GM18873 (cell line): Measurements from ENCODE around the gene HS3ST4.

Source experiments
- ATAC-seq: cut with Tn5 transposase; IDR thresholded peaks from one replicate; pipeline ENCODE4 v1.9.1; 2021; ENCODE audit warnings: mild to moderate bottlenecking, moderate library complexity, moderate number of reproducible peaks; ENCODE audit not compliant: unreplicated experiment, low FRiP score

Gene HS3ST4

DNA sequence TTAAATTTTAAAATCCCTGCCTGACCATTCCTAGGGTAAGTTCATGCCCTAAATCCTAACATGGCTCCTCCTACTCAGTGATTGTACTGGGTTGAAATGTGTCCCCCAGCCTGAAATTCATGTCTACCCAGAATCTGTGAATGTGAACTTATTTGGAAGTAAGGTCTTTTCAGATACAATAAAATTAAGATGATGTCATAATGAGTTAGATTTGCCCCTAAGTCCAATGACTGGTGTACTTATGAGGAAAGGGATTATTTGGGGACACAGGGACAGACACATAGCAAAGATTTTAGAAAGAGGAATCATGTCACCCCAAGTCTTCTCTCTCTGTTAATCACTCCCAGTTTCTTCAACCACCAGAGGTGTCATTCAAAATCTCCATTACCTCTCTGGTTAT, 185.3 kb downstream of the HS3ST4 start:
- no peak for ATAC-seq

DNA sequence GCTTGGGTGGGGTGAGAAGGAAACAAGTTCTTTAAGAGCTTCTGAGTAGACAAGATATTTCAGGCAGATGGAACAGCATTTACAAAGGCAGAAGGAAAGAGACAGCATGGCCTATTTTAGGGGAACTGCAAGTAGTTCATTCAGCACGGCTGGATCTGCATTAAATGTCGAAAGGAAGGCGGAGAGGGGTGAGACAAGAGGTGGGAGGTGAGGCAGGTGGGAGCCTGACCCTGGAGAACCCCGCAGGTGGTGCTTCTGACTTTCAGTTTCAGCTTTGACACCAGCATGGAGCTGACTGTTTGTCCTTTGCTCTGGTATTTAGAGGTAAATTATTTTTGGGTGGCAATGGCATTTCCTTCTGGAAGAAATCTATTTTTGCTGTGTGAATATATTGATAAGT, 194.8 kb downstream of the HS3ST4 start:
- ATAC-seq: no peak

DNA sequence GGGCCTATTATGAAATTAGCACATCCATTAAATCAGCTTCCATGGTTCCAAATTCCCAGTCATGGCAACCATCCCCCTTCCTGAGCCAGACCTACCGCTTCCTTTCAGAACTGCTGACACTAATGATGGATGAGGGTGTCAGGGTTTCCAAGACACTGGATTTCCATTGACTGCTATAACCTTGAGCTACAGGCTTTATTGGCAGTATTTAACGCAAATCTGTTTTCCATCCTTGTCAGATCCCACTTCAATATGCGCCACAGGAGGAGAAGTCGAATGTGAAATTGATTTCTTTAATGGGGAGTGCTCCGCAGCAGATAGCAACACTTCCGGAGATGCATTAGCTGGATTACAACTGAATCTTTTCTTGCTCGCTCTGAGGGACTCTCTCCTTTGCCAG, 197.1 kb downstream of the HS3ST4 start:
- ATAC-seq: no peak

DNA sequence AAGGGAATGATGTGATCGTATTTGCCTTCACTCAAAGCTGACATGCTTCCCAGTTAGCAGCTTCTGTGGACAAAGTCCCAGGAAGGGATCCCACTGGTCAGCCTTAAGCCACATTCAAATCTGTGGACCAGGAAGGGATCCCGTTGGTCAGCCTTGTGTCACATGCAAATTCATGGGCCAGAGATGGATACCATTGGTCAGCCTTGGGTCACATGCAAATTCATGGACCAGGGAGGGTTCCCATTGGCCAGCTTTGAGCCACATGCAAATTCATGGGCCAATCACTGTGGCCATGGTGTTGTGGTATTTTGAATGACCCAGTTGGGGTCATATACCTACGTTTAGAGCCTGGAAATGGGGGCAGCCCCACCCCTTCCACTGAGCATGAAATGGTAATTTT, 201.6 kb downstream of the HS3ST4 start:
- no peak for ATAC-seq

DNA sequence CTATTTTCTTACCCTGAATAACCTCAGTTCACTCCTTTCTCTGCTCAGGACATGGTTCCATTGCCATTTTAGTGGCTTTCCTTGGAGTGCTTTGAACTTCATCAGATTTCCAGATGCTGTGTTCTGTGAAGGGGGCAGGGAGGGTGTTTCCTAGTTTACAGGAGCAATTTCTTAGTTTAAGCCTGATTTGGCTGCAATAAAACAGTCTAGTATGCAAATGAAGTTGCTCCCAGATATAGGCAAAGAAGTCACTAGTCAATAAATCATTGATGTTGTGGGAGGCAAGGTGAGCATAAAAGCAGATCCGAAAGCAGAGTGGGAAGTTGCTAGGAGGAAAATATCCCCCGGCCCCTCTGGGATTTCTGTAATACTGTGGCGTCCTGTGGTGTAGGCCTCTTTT, 202.3 kb downstream of the HS3ST4 start:
- ATAC-seq: no peak

DNA sequence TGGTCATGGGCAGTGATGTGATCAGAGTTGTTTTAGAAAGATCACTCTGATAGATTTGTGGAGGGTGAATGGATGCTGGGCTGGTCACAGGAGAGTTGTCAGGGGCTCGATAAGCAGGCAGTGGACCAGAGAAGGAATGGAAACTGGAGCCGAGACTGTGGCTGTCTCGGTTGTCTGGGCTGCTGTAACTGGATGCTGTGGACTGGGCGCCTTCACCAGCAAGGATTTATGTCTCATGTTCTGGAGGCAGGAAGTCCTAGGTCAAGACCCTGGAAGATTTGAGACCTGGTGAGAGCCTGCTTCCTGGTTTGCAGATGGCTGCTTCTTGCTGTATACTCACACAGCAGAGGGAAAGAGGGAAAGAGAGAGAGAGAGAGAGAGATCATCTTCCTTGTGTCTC, 203.6 kb downstream of the HS3ST4 start:
- no peak for ATAC-seq

DNA sequence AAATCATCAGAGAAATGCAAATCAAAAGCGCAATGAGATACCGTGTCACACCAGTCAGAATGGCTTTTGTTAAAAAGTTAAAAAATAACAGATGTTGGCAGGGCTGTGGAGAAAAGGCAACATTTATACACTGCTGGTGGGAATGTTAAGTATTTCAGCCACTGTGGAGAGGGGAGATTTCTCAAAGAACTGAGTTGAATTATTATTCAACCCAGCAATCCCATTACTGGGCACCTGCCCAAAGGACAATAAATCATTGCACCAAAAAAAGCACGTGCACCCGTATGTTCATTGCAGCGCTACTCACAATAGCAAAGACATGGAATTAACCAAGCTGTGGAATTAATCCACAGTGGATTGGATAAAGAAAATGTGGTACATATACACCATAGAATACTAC, 204.7 kb downstream of the HS3ST4 start:
- no peak for ATAC-seq

DNA sequence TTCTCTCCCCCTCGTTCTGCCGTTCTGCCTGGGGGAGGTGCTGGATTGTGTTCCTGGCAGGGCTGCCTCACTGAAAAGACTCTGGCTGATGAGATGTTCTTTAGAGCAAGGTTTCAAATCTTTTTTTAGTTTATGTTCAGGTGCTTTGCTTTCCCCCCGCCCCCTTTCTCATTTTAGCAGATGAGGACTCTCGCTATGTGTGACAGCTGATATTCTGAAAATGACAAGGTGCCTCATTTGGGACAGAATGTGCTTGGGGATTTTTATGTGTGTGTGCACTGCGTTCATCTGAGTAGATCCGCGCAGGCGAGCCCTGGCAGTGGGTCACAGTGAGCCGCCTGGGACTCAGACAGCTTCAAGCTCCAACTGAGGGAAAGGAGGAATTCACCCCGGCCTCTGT, 205.9 kb downstream of the HS3ST4 start:
- no peak for ATAC-seq

DNA sequence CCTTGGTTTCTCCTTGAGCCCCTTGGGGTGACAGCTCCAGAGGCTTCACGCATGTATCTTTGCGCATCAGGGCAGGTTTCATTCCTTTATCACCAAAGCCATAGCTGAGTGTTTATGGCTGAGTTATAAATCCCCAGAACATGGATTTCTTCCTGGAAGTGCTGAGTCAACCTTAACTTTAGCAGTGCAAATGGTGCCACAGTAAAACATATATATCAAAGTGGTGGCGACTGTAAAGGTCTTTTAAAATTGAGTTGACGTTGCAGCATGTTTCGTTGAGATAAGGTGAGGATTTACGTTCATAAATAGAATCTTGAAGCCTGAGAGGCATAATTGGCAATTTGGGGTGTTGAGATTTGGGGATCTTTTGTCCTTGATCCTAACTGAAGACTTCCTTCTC, 214.1 kb downstream of the HS3ST4 start:
- ATAC-seq: no peak

DNA sequence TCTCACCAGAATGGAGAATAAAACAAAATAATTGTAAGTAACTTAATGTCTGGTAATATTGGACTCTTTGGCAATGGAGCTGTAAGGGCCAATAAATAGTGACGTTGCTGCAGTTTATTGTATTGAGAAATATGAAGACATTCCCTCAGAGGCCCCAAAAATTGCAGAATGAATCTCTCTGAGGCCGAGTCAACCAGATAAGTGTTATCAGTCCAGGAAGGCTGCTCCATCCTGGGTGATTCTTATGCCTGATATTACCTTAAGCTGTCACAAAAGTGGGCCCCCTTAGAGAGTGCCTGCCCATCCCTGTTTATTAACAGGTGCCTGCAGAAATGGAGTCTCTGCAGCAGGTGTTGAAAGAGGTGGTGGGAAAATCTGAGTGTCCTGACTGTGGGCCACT, 219.2 kb downstream of the HS3ST4 start:
- no peak for ATAC-seq

DNA sequence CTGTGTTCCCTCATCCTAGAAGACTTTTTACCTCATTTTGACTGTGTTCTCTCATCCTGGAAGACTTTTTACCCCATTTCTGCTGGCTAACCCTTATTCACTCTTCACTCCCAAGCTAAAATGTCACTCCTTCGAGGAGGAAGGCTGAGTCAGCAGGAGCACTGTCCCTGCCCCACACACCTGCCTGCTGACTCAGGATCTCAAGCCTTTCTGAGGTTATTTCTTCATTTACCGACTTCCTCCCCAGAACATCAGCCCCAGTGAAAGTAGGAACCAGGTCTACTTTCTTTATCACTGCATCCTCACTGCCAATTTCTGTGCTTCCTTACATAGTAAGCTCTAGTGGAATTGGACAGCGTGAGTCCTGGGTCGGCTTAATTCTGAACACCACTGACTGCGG, 220.6 kb downstream of the HS3ST4 start:
- ATAC-seq: no peak

DNA sequence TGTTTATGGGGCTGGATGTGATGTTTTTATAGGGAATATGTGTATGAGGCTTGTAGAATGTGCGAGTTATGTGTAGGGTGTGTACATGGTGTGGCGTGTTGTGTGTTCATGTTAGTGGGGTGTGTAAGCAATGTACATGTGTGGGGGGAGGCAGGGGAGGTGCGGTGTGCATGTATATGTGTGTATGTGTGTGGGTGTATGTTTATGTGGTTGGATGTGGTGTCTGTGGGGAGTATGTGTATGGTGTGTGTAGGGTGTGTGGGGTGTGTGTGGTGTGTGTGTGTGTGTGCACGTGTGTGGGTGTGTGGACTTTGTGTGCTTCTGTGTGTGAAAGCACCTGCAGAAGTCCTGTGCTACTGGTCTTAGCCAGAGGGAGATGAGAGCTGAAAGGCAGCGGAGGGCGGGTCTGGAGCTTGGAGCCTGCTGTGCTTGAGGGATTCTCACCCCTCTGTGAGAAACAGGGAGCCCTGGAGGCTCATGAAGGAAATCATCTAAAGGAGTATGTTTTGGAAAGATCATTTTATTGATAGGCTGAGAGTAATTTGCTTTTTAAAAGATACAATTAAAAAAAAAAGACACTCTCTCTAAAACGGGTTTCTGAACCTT, 222.7 kb downstream of the HS3ST4 start:
- ATAC-seq: no peak

DNA sequence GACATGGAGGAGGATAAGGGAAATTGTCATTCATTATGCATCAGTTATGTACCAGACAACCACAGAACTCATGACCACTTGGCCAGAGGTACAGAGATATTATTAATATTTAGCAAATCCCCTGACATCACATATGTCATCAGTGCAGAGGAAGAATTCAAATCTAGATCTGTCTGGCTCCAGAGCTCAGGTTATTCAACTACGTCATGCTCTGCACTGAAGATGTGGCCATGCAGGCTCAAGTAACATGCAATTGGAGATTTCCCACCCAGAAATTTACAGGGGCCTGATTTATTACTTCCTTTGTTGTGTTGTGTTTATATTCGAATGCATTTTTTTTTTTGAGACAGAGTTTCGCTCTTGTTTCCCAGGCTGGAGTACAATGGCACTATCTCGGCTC, 224.3 kb downstream of the HS3ST4 start:
- no peak for ATAC-seq

DNA sequence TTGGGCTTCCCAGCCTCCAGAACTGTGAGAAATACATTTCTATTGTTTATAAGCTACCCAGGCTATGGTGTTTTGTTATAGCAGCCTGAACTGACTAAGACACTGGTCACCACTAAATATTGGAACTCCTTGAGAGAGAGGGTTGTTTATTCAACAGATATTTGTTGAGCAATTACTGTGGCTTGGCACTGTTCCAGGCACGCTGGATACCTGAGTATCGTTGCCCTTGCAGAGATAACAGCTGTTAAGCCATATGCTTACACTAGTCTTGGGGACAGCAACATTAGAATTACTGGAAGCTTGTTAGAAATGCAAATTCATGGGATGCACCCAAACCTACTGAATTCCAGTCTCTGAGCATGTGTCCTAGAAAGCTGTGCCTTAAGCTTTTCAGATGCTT, 230.7 kb downstream of the HS3ST4 start:
- ATAC-seq: no peak

DNA sequence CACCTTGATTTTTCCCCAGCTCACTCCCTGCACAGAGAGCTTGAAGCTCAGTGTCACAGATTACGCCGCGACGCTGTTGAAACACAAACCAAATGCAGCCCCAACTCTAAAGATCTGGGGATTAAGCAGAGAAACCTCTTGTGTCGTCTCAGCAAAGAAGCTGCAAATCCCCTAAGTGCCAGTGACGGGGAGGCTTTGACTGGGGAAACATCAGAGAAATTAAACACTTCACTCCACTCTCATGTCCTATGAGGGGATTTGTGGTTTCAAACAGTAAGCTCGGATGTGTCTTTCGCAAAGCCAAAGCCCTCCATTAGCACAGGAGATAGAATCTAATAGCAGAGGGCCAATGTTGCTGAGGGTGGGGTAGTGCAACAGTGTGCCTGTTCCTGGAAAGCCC, 233.7 kb downstream of the HS3ST4 start:
- ATAC-seq: no peak

DNA sequence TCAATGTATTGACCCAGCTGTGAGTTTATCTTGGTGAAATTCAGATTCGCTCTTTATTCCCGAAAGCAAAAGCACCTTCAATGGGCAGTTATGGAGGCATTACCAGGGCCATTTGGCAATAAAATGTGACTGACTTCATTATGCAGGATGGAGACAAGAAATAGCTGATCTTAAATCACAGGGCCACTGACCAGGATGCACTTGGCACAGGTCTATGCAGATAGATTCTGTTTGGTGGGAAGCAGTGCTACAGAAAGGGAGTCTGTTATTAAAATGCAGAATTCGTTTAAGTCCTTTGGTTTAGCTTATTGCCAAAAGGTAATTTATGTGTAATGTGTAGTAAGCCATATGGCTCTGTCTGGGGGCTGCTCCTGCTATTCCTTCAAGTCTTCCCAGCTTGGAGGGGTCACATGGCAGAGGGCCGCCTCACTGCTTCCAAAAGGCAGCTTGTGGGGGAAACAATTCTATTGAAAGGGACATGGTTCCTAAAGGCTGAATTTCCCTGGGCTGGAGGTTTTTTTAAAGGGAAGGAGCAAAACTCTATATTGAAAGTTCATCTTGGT, 239.8 kb downstream of the HS3ST4 start:
- ATAC-seq: no peak

DNA sequence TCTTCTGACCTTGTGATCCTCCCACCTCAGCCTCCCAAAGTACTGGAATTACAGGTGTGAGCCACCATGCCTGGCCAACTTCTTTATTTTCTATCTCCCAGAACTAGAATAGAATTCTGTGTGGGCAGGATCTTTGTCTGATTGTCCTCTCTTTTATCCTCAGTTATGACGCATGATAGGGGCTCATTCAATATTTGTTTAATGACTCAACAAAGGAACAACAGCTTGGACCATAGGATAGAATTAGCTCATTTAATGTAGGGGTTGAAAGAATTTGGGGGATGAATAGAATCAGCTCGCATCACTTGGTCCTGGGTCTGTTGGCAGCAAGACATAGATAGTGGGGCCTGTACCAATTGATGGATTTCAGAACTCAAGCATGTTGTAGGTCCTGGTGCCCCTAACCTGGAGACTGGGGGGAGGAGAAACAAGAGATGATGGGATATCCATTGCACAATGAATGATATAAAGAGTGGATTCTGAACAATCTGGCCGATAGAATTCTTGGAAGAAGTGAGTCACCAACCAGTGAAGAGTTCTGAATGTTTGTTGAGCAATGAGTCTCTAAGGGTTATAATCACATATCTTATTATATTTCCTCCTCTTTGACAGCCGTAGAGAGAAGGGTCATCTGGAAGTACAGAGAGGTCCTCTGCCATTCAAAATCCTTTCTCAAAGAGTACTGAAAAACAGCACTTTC, 250.2 kb downstream of the HS3ST4 start:
- no peak for ATAC-seq

DNA sequence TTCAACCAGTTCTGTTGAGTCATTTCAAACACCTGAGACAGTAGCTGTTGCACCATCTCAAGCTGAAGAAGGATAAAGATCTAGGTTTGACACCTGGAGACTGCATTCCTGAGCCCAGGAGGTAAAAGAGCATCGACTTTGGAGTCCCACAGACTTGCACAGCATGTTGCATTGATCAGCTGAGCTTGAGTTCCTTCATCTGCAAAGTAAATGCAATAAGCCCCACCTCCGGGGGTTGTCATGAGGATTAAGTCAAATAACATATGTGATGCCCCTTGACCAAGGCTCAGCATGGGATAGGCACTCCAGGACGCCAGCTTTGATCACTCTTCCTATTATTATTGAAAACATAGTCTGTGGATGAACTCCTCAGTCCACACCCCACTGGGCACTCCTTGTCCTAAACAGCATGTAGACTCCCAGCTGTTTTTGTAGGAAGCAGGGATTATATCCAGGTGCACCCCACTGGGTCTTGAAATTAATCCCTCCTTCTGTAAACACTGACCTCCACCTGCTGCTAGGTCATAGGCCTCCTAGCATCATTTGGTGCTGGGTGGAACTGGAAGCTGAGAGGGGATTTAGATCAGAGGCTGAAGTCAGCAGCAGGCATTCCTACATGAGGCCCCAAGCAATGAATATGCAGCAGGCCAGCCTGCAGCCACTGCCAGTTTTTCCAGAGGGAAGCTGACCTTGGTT, 259.0 kb downstream of the HS3ST4 start:
- ATAC-seq: no peak

DNA sequence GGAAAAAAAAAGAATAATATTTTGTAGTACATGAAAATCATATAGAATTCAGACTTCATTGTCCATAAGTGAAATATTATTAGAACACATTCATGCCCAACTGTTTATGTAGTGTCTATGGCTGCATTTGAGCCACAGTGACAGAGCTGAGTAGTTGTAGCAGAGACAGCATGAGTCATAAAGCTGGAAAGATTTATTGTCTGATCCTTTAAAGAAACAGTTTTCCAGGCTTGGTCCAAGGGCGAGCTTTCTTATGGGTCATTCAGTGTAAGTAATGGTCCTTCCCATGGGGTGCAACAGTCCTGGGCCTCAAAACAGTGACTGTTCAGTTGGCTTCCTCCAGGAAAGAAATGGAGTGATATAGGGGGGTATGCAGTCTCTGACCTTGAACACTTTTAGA, 260.2 kb downstream of the HS3ST4 start:
- ATAC-seq: no peak

DNA sequence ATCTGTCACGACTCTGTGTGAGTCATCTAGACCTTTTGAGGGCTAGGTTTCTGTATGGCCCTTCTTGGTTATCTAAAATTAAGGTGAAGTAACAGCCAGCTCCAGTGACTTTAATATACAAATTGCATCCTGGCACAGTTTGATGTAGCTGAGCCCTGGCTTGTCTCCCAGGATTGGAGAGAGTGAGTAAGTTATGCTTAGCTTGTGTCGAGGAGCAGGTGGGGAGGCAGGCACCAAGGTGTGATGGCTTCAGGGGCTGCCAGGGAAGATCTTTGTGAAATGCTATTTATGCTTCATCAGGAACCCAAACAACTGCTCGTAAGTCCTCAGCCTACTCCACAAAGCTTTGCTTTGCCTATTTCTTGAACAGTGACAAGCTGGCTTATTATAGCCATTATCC, 261.2 kb downstream of the HS3ST4 start:
- ATAC-seq: no peak

DNA sequence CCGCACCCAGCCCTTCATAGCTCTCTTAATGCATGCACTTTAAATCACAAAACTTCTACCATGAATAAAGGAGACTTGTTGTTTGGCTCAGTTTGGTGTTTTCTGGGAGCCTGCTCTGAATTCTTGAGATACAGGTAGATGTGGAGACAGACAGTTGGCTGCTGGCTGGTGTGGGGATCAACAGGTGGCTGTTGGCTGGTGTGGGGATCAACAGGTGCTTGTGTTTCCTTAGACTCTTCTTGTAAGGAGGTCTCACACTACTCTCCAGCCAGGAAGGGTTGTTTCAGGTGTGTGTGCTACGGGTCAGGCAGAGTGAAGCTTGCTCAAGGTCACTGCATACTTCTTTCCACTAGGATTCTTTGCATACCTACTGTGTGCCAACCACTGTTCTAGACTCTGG, 265.9 kb downstream of the HS3ST4 start:
- ATAC-seq: no peak

DNA sequence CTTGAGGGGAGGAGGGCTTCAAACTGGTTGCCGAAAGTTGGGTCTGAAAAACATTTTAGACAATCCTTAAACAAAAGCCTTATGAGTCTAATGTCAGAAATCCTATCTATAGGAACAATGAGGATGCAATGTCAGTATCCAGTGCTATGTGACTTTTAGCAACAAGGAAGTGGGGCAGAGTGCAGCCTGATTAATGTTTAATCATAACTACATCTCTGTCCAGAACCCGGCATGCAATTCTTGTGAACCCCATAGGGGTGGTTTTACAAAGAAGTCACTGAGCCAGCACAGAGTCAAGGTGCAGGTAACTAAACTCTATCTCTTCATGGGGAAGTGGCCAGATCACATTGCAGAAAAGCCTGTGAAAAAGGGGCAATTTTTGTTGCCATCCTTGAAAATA, 267.5 kb downstream of the HS3ST4 start:
- no peak for ATAC-seq
